H7 (cell line): ENCODE measurements around the gene MAP3K12. TPM values are rescaled to one million over a fixed set of nuclear protein-coding genes. Genes with fewer than 3 reads are reported as not detected.
"Not testable (repeated sequence)": the region's sequence is repeated elsewhere in the genome, so short reads cannot be mapped to it uniquely, and the experiment has no call there.

Experiments
- DNase-seq: peaks from one replicate; pipeline ENCODE4 v3.0.0; 2012
- H3K27me3 ChIP-seq: 2 replicates; pipeline ENCODE4 v1.6.0; 2011; ENCODE audit warnings: mild to moderate bottlenecking, low read length; ENCODE audit not compliant: control insufficient read depth, insufficient read depth
- H3K36me3 ChIP-seq: replicated peaks from 2 replicates; pipeline ENCODE4 v1.5.1; 2011; ENCODE audit warnings: low read length; ENCODE audit not compliant: control insufficient read depth, insufficient read depth
- H3K4me3 ChIP-seq: 2 replicates; pipeline ENCODE4 v1.5.1; 2011; ENCODE audit warnings: low read depth, mild to moderate bottlenecking, control low read depth, low read length, moderate library complexity; ENCODE audit not compliant: insufficient read depth
- total RNA-seq: library from RNA; depleted of rRNA; stranded (reverse); fragments of >200 nt; shearing (Covaris generic); gene quantifications from 2 replicates; pipeline ENCODE4 v1.2.3, GENCODE V29; 2014; rRNA removed

The MAP3K12 gene
- total RNA-seq = 8.0 and 8.7 TPM in 2 replicates

GRCh38 chr12:53499266-53500141, at the start of gene MAP3K12:
TSS of gene MAP3K12 (minus strand) at chr12:53499458. CDS start at chr12:53487391, 12,067 bp downstream.
- peak; percentile 88 for DNase-seq
- peaks cover 5% of the 10 kb centered on the region for H3K36me3 ChIP-seq
- no peaks in the 10 kb centered on the region for H3K27me3 ChIP-seq
- peak within 1 kb of the TSS; percentile 75 for H3K4me3 ChIP-seq

- not testable (repeated sequence) for DNase-seq, H3K36me3 ChIP-seq, H3K27me3 ChIP-seq, H3K4me3 ChIP-seq
These were observed 49.1 kb upstream of the MAP3K12 start for GRCh38 chr12:53548354-53548753.

- Histone ChIP-seq H3K27me3 (no peaks in the 10 kb centered on the region), H3K4me3 (no peak overlapping the region), H3K36me3 (peaks cover 1% of the 10 kb centered on the region)
- peak; percentile 75 for DNase-seq
These were observed 44.3 kb upstream of the MAP3K12 start for GRCh38 chr12:53543539-53543938.

- H3K36me3 ChIP-seq = peaks cover 1% of the 10 kb centered on the region
- H3K4me3 ChIP-seq = no peak overlapping the region
- H3K27me3 ChIP-seq = no peaks in the 10 kb centered on the region
- no peak for DNase-seq
These were observed 40.3 kb upstream of the MAP3K12 start for GRCh38 chr12:53539526-53539925.

GRCh38 chr12:53538209-53538689, 39.0 kb upstream of the MAP3K12 start:
- no peaks in the 10 kb centered on the region for H3K27me3 ChIP-seq
- no peak for DNase-seq
- peaks cover 3% of the 10 kb centered on the region for H3K36me3 ChIP-seq
- H3K4me3 ChIP-seq = no peak overlapping the region

- DNase-seq = no peak
- H3K4me3 ChIP-seq = no peak overlapping the region
- H3K36me3 ChIP-seq = peaks cover 7% of the 10 kb centered on the region
- H3K27me3 ChIP-seq = no peaks in the 10 kb centered on the region
These were observed 37.7 kb upstream of the MAP3K12 start for GRCh38 chr12:53536962-53537361.

GRCh38 chr12:53533471-53533870, 34.2 kb upstream of the MAP3K12 start:
- no peak for DNase-seq
- no peak overlapping the region for H3K4me3 ChIP-seq
- H3K36me3 ChIP-seq = peaks cover 5% of the 10 kb centered on the region
- no peaks in the 10 kb centered on the region for H3K27me3 ChIP-seq

GRCh38 chr12:53532524-53533445, 33.5 kb upstream of the MAP3K12 start:
- no peak for DNase-seq
- Histone ChIP-seq H3K27me3 (no peaks in the 10 kb centered on the region), H3K36me3 (peaks cover 5% of the 10 kb centered on the region), H3K4me3 (no peak overlapping the region)

GRCh38 chr12:53532021-53532420, 32.8 kb upstream of the MAP3K12 start:
- H3K36me3 ChIP-seq = peaks cover 5% of the 10 kb centered on the region
- DNase-seq = no peak

GRCh38 chr12:53530920-53531319, 31.7 kb upstream of the MAP3K12 start:
- Histone ChIP-seq H3K27me3 (no peaks in the 10 kb centered on the region), H3K36me3 (peaks cover 5% of the 10 kb centered on the region), H3K4me3 (no peak overlapping the region)
- DNase-seq = no peak

More at GRCh38 chr12:53532021-53532420, 32.8 kb upstream of the MAP3K12 start:
- H3K27me3 ChIP-seq = no peaks in the 10 kb centered on the region
- no peak overlapping the region for H3K4me3 ChIP-seq

- DNase-seq = no peak
- Histone ChIP-seq H3K27me3 (no peaks in the 10 kb centered on the region), H3K4me3 (no peak overlapping the region), H3K36me3 (peaks cover 5% of the 10 kb centered on the region)
These were observed 30.8 kb upstream of the MAP3K12 start for GRCh38 chr12:53530061-53530460.

GRCh38 chr12:53524476-53524875, 25.2 kb upstream of the MAP3K12 start:
- no peak for DNase-seq
- H3K27me3 ChIP-seq = no peaks in the 10 kb centered on the region
- no peak overlapping the region for H3K4me3 ChIP-seq
- peaks cover 1% of the 10 kb centered on the region; the same call in 1 of the 2 replicates for H3K36me3 ChIP-seq

- H3K4me3 ChIP-seq = no peak overlapping the region
- H3K36me3 ChIP-seq = peaks cover 1% of the 10 kb centered on the region; the same call in 1 of the 2 replicates
- H3K27me3 ChIP-seq = no peaks in the 10 kb centered on the region
- DNase-seq = no peak
These were observed 23.9 kb upstream of the MAP3K12 start for GRCh38 chr12:53523131-53523530.

GRCh38 chr12:53518381-53518780, 19.1 kb upstream of the MAP3K12 start:
- Histone ChIP-seq H3K27me3 (no peaks in the 10 kb centered on the region), H3K36me3 (peaks cover 7% of the 10 kb centered on the region)

More at GRCh38 chr12:53518381-53518780, 19.1 kb upstream of the MAP3K12 start:
- DNase-seq = no peak
- no peak overlapping the region for H3K4me3 ChIP-seq
